OCI-LY3 (cell line): ENCODE data around the gene SLC4A9.

ENCODE experiments used
- H2AFZ ChIP-seq: fragments of 200-600, 300-600 bp; shearing (Covaris generic); 2 replicates; pipeline ENCODE4 v1.6.0; 2014; ENCODE audit warnings: antibody characterized with exemption, low read depth, low read length
- H3K27ac ChIP-seq: fragments of 200-600, 300-600 bp; sonication (generic); 2 replicates; pipeline ENCODE4 v1.5.1; 2014; ENCODE audit warnings: mild to moderate bottlenecking, low read length, moderate library complexity, mixed read lengths
- H3K27me3 ChIP-seq: fragments of 200-600, 300-600 bp; sonication (generic); 2 replicates; pipeline ENCODE4 v1.6.1; 2014; ENCODE audit warnings: low read depth, low read length, mixed read lengths
- H3K36me3 ChIP-seq: fragments of 200-600, 300-600 bp; sonication (generic); replicated peaks from 2 replicates; pipeline ENCODE3; 2014; ENCODE audit warnings: low read depth, low read length, mixed read lengths
- H3K4me1 ChIP-seq: fragments of 300-600, 200-600 bp; sonication (generic); 2 replicates; pipeline ENCODE4 v1.6.1; 2014; ENCODE audit warnings: low read length, mixed read lengths
- H3K4me2 ChIP-seq: fragments of 200-600, 300-600 bp; sonication (generic); 2 replicates; pipeline ENCODE4 v1.6.1; 2014; ENCODE audit warnings: low read length, mixed read lengths
- H3K4me3 ChIP-seq: fragments of 300-600, 200-600 bp; sonication (generic); 2 replicates; pipeline ENCODE4 v1.5.1; 2014; ENCODE audit warnings: antibody characterized with exemption, mild to moderate bottlenecking, low read length, moderate library complexity
- H3K79me2 ChIP-seq: fragments of 300-600, 200-600 bp; shearing (Covaris generic); 2 replicates; pipeline ENCODE4 v1.6.1; 2014; ENCODE audit warnings: mild to moderate bottlenecking, low read length, mixed read lengths
- H3K9ac ChIP-seq: fragments of 300-600, 200-600 bp; shearing (Covaris generic); 2 replicates; pipeline ENCODE4 v1.6.0; 2014; ENCODE audit warnings: mild to moderate bottlenecking, low read length, moderate library complexity
- H3K9me3 ChIP-seq: fragments of 200-600, 300-600 bp; shearing (Covaris generic); 2 replicates; pipeline ENCODE4 v1.6.1; 2014; ENCODE audit warnings: low read length, mixed read lengths; ENCODE audit not compliant: insufficient read depth
- H4K20me1 ChIP-seq: fragments of 200-600, 300-600 bp; sonication (generic); 2 replicates; pipeline ENCODE4 v1.6.1; 2016; ENCODE audit warnings: low read length, mixed read lengths; ENCODE audit not compliant: insufficient read depth
- EZH2phosphoT487 ChIP-seq: fragments of 200-600 bp; shearing (Covaris generic); IDR thresholded peaks from 2 replicates; pipeline ENCODE4 v1.6.1; 2018; ENCODE audit warnings: antibody characterized with exemption, mixed run types, low read depth
- TF ChIP-seq, protein P1 (sequence below): fragments of 200-600, 300-600 bp; sonication (generic); IDR thresholded peaks from 2 replicates; pipeline ENCODE4 v1.5.1; 2014; ENCODE audit warnings: antibody characterized with exemption, low read length, low read depth

Gene SLC4A9

GRCh38 chr5:140312067-140312790, 47.8 kb upstream of the SLC4A9 start:
- Histone ChIP-seq H3K9me3 (no peaks in the 10 kb centered on the region), H3K9ac (no peak overlapping the region), H3K27me3 (no peaks in the 10 kb centered on the region), H3K27ac (no peak overlapping the region), H3K4me3 (no peak overlapping the region), H3K79me2 (no peaks in the 10 kb centered on the region), H2AFZ (peak overlapping the region; percentile 6; the same call in 1 of the 2 replicates), H4K20me1 (no peaks in the 10 kb centered on the region), H3K4me2 (no peak overlapping the region), H3K4me1 (no peaks in the 10 kb centered on the region), H3K36me3 (no peaks in the 10 kb centered on the region)
- no peak for TF ChIP-seq EZH2phosphoT487
- TF ChIP-seq, protein P1, sequence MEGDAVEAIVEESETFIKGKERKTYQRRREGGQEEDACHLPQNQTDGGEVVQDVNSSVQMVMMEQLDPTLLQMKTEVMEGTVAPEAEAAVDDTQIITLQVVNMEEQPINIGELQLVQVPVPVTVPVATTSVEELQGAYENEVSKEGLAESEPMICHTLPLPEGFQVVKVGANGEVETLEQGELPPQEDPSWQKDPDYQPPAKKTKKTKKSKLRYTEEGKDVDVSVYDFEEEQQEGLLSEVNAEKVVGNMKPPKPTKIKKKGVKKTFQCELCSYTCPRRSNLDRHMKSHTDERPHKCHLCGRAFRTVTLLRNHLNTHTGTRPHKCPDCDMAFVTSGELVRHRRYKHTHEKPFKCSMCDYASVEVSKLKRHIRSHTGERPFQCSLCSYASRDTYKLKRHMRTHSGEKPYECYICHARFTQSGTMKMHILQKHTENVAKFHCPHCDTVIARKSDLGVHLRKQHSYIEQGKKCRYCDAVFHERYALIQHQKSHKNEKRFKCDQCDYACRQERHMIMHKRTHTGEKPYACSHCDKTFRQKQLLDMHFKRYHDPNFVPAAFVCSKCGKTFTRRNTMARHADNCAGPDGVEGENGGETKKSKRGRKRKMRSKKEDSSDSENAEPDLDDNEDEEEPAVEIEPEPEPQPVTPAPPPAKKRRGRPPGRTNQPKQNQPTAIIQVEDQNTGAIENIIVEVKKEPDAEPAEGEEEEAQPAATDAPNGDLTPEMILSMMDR, result no peak

DNA sequence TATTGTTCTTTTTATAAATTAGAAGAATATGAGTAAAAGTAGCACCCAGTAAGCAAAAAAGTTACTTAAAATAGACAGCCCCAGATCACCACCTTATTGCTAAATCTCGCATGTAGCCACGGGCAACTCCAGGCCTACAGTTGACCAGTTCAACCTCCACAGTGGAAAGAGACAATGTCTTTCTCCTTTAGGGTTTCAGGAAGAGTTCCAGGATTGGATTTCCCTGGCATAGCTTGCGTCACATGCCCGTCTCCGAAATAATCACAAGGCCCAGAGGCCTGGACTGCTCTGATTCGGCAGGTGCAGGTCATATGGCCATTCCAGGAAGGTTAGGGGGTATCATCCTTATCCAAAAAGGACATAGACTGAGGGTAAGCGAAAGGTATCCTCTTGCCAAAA, 47.2 kb upstream of the SLC4A9 start:
- no peaks in the 10 kb centered on the region for H3K4me1 ChIP-seq
- no peak overlapping the region for H3K9ac ChIP-seq
- no peaks in the 10 kb centered on the region for H4K20me1 ChIP-seq
- no peak overlapping the region for H3K27ac ChIP-seq
- no peak overlapping the region for H3K4me3 ChIP-seq
- TF ChIP-seq EZH2phosphoT487, result no peak
- TF ChIP-seq, protein P1, result no peak
- H3K9me3 ChIP-seq, result no peaks in the 10 kb centered on the region
- H2AFZ ChIP-seq, result no peak overlapping the region
- no peak overlapping the region for H3K4me2 ChIP-seq
- H3K79me2 ChIP-seq, result no peaks in the 10 kb centered on the region
- H3K27me3 ChIP-seq, result no peaks in the 10 kb centered on the region
- H3K36me3 ChIP-seq, result no peaks in the 10 kb centered on the region

- no peak overlapping the region for H3K27ac ChIP-seq
- no peaks in the 10 kb centered on the region for H3K36me3 ChIP-seq
- no peaks in the 10 kb centered on the region for H3K27me3 ChIP-seq
- TF ChIP-seq EZH2phosphoT487, result no peak
- no peaks in the 10 kb centered on the region for H4K20me1 ChIP-seq
- no peaks in the 10 kb centered on the region for H3K79me2 ChIP-seq
- H3K9me3 ChIP-seq, result no peaks in the 10 kb centered on the region
- no peak overlapping the region for H3K9ac ChIP-seq
- no peak overlapping the region for H3K4me2 ChIP-seq
- no peaks in the 10 kb centered on the region for H3K4me1 ChIP-seq
- no peak overlapping the region for H2AFZ ChIP-seq
- no peak overlapping the region for H3K4me3 ChIP-seq
Measured at GRCh38 chr5:140317859-140318258, 42.1 kb upstream of the SLC4A9 start.

GRCh38 chr5:140318792-140319191, 41.2 kb upstream of the SLC4A9 start:
- no peaks in the 10 kb centered on the region for H3K27me3 ChIP-seq
- no peak overlapping the region for H3K27ac ChIP-seq
- TF ChIP-seq, protein P1, result no peak
- TF ChIP-seq EZH2phosphoT487, result no peak

More at GRCh38 chr5:140318792-140319191, 41.2 kb upstream of the SLC4A9 start:
- Histone ChIP-seq H3K79me2 (no peaks in the 10 kb centered on the region), H3K9ac (no peak overlapping the region), H2AFZ (no peak overlapping the region), H4K20me1 (no peaks in the 10 kb centered on the region), H3K9me3 (no peaks in the 10 kb centered on the region), H3K4me3 (no peak overlapping the region), H3K4me1 (no peaks in the 10 kb centered on the region), H3K4me2 (no peak overlapping the region), H3K36me3 (no peaks in the 10 kb centered on the region)
